HepG2 (cell line): ENCODE measurements around the gene MBD2. TPM values are rescaled to one million over a fixed set of nuclear protein-coding genes. Genes with fewer than 3 reads are reported as not detected.

Experiments
- FOXA1 ChIP-seq, 2 experiments: fragments of 450-650 bp in 1 of 2; sonication (generic) in 1 of 2; formaldehyde crosslinking in 1 of 2; IDR thresholded peaks; 2 replicates each; pipeline versions ENCODE4 v1.4.0 to v1.6.1; 2016 to 2020; ENCODE audit warnings: missing genetic modification reagents in 1 of 2
- JDP2 ChIP-seq: sonication (generic); formaldehyde crosslinking; IDR thresholded peaks from 2 replicates; pipeline ENCODE4 v1.8.1; 2022; ENCODE audit warnings: missing genetic modification reagents, borderline replicate concordance
- KAT2B ChIP-seq: fragments of 150-350 bp; IDR thresholded peaks from 2 replicates; pipeline ENCODE4 v1.6.1; 2014; ENCODE audit warnings: low read depth, low read length, borderline replicate concordance
- NFKB2 ChIP-seq: sonication (generic); formaldehyde crosslinking; IDR thresholded peaks from 2 replicates; pipeline ENCODE4 v1.4.0; 2020; ENCODE audit warnings: missing genetic modification reagents, borderline replicate concordance
- NR2F1 ChIP-seq, 2 experiments: fragments of 450-650 bp in 1 of 2; formaldehyde crosslinking in 1 of 2; IDR thresholded peaks; 2 replicates each; pipeline versions ENCODE4 v1.5.0 to v1.6.1; 2016 to 2020; ENCODE audit warnings: mild to moderate bottlenecking in 1 of 2, missing compliant biosample characterization in 1 of 2, missing genetic modification reagents in 1 of 2, moderate library complexity in 1 of 2
- PAF1 ChIP-seq: IDR thresholded peaks from 2 replicates; pipeline ENCODE4 v1.6.1; 2016; ENCODE audit warnings: missing genetic modification reagents, missing compliant biosample characterization
- PRDM15 ChIP-seq: sonication (generic); formaldehyde crosslinking; IDR thresholded peaks from 2 replicates; pipeline ENCODE4 v1.4.0; 2020; ENCODE audit warnings: missing genetic modification reagents
- PTBP1 ChIP-seq: fragments of 200-400 bp; formaldehyde crosslinking; IDR thresholded peaks from 2 replicates; pipeline ENCODE4 v1.6.1; 2018; ENCODE audit warnings: low read length, low read depth; ENCODE audit not compliant: poor library complexity, severe bottlenecking
- RARA ChIP-seq: IDR thresholded peaks from 2 replicates; pipeline ENCODE4 v1.6.1; 2016; ENCODE audit warnings: missing genetic modification reagents, missing compliant biosample characterization
- SMAD1 ChIP-seq: sonication (generic); formaldehyde crosslinking; IDR thresholded peaks from 2 replicates; pipeline ENCODE4 v1.4.0; 2020; ENCODE audit warnings: missing genetic modification reagents, low read depth, mild to moderate bottlenecking, borderline replicate concordance
- SRSF4 ChIP-seq: fragments of 200-400 bp; formaldehyde crosslinking; IDR thresholded peaks from one replicate; pipeline ENCODE4 v1.6.1; 2018; ENCODE audit warnings: mild to moderate bottlenecking, low read depth, low read length, moderate library complexity; ENCODE audit not compliant: poor library complexity, severe bottlenecking
- XRCC5 ChIP-seq: fragments of 200-400 bp; formaldehyde crosslinking; optimal IDR thresholded peaks from 2 replicates; pipeline ENCODE3; 2017; ENCODE audit warnings: mild to moderate bottlenecking, low read length
- ZNF10 ChIP-seq: sonication (generic); formaldehyde crosslinking; IDR thresholded peaks from 2 replicates; pipeline ENCODE4 v1.4.0; 2020; ENCODE audit warnings: mild to moderate bottlenecking, low read depth, missing genetic modification reagents, borderline replicate concordance
- ZNF124 ChIP-seq: sonication (generic); formaldehyde crosslinking; IDR thresholded peaks from 2 replicates; pipeline ENCODE4 v1.4.0; 2020; ENCODE audit warnings: missing genetic modification reagents
- ZNF136 ChIP-seq: sonication (generic); formaldehyde crosslinking; IDR thresholded peaks from 2 replicates; pipeline ENCODE4 v1.8.1; 2022; ENCODE audit warnings: low read depth, mild to moderate bottlenecking, moderate library complexity, missing genetic modification reagents
- ZNF205 ChIP-seq: IDR thresholded peaks from 2 replicates; pipeline ENCODE4 v1.6.1; 2018; ENCODE audit warnings: missing biosample characterization, missing genetic modification reagents
- ZNF564 ChIP-seq: sonication (generic); formaldehyde crosslinking; IDR thresholded peaks from 2 replicates; pipeline ENCODE4 v1.8.1; 2023; ENCODE audit warnings: mild to moderate bottlenecking, missing genetic modification reagents
- polyA plus RNA-seq, 8 experiments: library from polyadenylated mRNA; depleted of rRNA in 3 of 8; stranded (reverse) in 7 of 8; unstranded in 1 of 8; fragments of >200 nt; fragmentation: Illumina TruSeq in 4 of 8; extraction: Trizol in 4 of 8; gene quantifications; 2 replicates each; pipeline versions ENCODE4 v1.2.1 to v1.2.3, GENCODE V29; 2011 to 2016; ENCODE audit warnings: low read depth in 4 of 8, missing spikeins in 1 of 8, mixed read lengths in 1 of 8; ENCODE audit not compliant: insufficient read depth in 1 of 8
- total RNA-seq, 5 experiments: library from RNA; depleted of rRNA; stranded (reverse); fragments of >200 nt; fragmentation: Illumina TruSeq; extraction: Trizol; gene quantifications; 2 replicates each; pipeline ENCODE4 v1.2.3, GENCODE V29; 2016; ENCODE audit warnings: low read depth in 1 of 5
- TF ChIP-seq, protein P1 (sequence below): sonication (generic); formaldehyde crosslinking; IDR thresholded peaks from 2 replicates; pipeline ENCODE4 v1.8.0; 2022; ENCODE audit warnings: mild to moderate bottlenecking, missing genetic modification reagents, borderline replicate concordance
- TF ChIP-seq, protein P2 (sequence below): sonication (generic); formaldehyde crosslinking; IDR thresholded peaks from 2 replicates; pipeline ENCODE4 v1.5.1; 2020; ENCODE audit warnings: missing genetic modification reagents, mild to moderate bottlenecking, borderline replicate concordance

MBD2 gene
- total and polyA plus RNA-seq, 2 of the 13 experiments (the other 11 are each of a cell fraction or from before 2014, with no cell fraction given) = 19.1 to 38.5 TPM

DNA sequence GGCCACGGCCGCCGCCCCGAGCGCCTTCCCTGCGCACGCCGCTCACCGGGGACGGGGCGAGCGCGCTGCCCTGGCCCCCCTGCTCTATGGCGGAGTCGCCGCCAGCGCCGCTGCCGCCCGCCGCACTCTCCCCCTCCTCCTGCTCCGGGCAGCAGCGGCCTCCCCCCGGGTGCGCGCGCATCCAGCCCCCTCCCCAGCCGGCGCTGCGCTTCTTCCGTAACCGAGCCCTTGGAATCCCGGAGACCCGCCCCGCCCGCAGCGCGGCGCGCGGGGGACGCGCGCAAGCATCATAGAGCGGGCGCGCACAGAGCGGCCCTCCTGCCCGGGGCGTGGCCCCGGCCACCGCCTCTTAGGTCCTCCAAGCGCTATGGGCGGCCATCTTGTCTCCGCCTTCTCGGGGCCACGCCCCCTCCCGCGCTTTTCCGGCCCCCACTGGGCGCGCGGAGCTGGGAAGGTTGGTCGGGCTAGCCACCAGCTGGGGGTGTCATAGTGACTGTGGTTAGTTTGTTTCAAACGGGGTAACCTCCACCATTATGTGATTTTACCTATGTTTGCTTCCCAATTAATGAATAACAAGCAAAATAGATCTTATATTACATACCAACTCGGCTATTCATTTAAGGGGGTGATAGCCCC is at the start of gene MBD2 (continued):
- TF ChIP-seq, protein P1, sequence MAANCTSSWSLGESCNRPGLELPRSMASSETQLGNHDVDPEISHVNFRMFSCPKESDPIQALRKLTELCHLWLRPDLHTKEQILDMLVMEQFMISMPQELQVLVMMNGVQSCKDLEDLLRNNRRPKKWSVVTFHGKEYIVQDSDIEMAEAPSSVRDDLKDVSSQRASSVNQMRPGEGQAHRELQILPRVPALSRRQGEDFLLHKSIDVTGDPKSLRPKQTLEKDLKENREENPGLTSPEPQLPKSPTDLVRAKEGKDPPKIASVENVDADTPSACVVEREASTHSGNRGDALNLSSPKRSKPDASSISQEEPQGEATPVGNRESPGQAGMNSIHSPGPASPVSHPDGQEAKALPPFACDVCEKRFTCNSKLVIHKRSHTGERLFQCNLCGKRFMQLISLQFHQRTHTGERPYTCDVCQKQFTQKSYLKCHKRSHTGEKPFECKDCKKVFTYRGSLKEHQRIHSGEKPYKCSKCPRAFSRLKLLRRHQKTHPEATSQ (CRISPR knock-in tag) = no peak; the same call in 1 of the 2 replicates
- TF ChIP-seq ZNF10 (CRISPR knock-in tag) (no peak), PTBP1 (no peak), NR2F1 (CRISPR knock-in tag; IDR thresholded peaks at IDR 0.05) (no peak), JDP2 (CRISPR knock-in tag) (no peak), PRDM15 (CRISPR knock-in tag) (no peak), NFKB2 (CRISPR knock-in tag) (no peak), ZNF124 (CRISPR knock-in tag) (peak; percentile 41; the same call in 1 of the 2 replicates), KAT2B (no peak), FOXA1 (IDR thresholded peaks at IDR 0.05) (no peak), FOXA1 (CRISPR knock-in tag; IDR thresholded peaks at IDR 0.05) (no peak), SRSF4 (no peak), XRCC5 (peak; percentile 63), ZNF136 (CRISPR knock-in tag) (no peak), ZNF205 (CRISPR knock-in tag) (no peak), RARA (CRISPR knock-in tag) (no peak), ZNF564 (CRISPR knock-in tag) (no peak), PAF1 (CRISPR knock-in tag) (no peak), SMAD1 (no peak)
- TF ChIP-seq, protein P2, sequence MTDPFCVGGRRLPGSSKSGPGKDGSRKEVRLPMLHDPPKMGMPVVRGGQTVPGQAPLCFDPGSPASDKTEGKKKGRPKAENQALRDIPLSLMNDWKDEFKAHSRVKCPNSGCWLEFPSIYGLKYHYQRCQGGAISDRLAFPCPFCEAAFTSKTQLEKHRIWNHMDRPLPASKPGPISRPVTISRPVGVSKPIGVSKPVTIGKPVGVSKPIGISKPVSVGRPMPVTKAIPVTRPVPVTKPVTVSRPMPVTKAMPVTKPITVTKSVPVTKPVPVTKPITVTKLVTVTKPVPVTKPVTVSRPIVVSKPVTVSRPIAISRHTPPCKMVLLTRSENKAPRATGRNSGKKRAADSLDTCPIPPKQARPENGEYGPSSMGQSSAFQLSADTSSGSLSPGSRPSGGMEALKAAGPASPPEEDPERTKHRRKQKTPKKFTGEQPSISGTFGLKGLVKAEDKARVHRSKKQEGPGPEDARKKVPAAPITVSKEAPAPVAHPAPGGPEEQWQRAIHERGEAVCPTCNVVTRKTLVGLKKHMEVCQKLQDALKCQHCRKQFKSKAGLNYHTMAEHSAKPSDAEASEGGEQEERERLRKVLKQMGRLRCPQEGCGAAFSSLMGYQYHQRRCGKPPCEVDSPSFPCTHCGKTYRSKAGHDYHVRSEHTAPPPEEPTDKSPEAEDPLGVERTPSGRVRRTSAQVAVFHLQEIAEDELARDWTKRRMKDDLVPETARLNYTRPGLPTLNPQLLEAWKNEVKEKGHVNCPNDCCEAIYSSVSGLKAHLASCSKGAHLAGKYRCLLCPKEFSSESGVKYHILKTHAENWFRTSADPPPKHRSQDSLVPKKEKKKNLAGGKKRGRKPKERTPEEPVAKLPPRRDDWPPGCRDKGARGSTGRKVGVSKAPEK (CRISPR knock-in tag) = no peak
